ENCODE results near the gene ARHGEF5. TPM values are rescaled to one million over a fixed set of nuclear protein-coding genes. Genes with fewer than 3 reads are reported as not detected.

The ARHGEF5 gene
- total RNA-seq, 4 donors from 2014 or later, result 49.6 to 112 (median 64.3) TPM

DNA sequence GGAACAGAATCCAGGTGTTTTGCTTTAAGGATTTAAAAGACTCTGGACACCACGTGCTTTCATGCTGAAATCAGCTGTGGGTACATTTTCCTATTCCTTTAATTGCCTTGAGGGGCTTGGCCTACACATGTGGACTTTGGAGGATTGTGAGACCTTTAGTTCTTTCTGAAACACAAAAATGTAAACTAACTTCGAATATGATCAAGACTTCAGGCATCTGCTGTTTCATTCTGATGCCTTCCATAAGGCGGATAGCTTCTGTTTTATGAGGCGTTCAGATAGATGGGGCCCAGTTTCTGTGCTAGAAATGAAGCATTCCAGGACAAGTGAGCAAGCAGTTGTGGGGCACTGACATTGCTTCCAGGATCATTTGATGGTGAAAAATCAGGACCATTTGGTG lies 49.7 kb downstream of the ARHGEF5 start:
- 69 to 81% methylated on average over 4 of the region's 4 CpGs for WGBS, 2 donors (ENCODE audit: low coverage in 1 of 2)

GRCh38 chr7:144407266-144407931 lies 52.2 kb downstream of the ARHGEF5 start:
- H3K27ac ChIP-seq, result peak overlapping the region in 1 of 4 donors; percentile 53
- no peak overlapping the region for H3K4me3 ChIP-seq
- no peaks in the 10 kb centered on the region for H3K36me3 ChIP-seq
- no peaks in the 10 kb centered on the region for H3K9me3 ChIP-seq
- H3K27me3 ChIP-seq, result no peaks in the 10 kb centered on the region
- TF ChIP-seq POLR2AphosphoS5 (IDR thresholded peaks at IDR 0.05) (no peak), POLR2A (IDR thresholded peaks at IDR 0.05) (no peak), EP300 (IDR thresholded peaks at IDR 0.05; ENCODE audit: low read depth) (no peak), CTCF (IDR thresholded peaks at IDR 0.05) (no peak)
- H3K4me1 ChIP-seq, result peaks cover 0 to 9% (median 0%) of the 10 kb centered on the region in 4 donors
- in situ Hi-C loops (cut with MboI; ENCODE audit: low pct_ligation_motif_present in 1 of 4, low pct_unique_long_range_greater_than_20kb in 1 of 4, low sequenced_read_pairs in 3 of 4) (no loop called here), intact Hi-C loops (cut with DNase I; ENCODE audit: low total_unique reads) (no loop called here)
- DNase-seq, result no peak
- 62 to 100% methylated on average over 1 to 12 of the region's 12 CpGs for WGBS, 2 donors (ENCODE audit: low coverage in 1 of 2)

More for the DNA sequence above, 49.7 kb downstream of the ARHGEF5 start:
- no peak for TF ChIP-seq EP300 (IDR thresholded peaks at IDR 0.05; ENCODE audit: low read depth)
- no peaks in the 10 kb centered on the region for H3K9me3 ChIP-seq
- H3K4me3 ChIP-seq, result no peak overlapping the region
- in situ Hi-C loops (cut with MboI; ENCODE audit: low pct_ligation_motif_present in 1 of 4, low pct_unique_long_range_greater_than_20kb in 1 of 4, low sequenced_read_pairs in 3 of 4), result no loop called here
- H3K36me3 ChIP-seq, result no peaks in the 10 kb centered on the region
- DNase-seq, result no peak
- peaks cover 0 to 9% (median 0%) of the 10 kb centered on the region in 4 donors for H3K4me1 ChIP-seq
- no peaks in the 10 kb centered on the region for H3K27me3 ChIP-seq
- H3K27ac ChIP-seq, result no peak overlapping the region
- intact Hi-C loops (cut with DNase I; ENCODE audit: low total_unique reads), result loop anchor here (1.0 kb wide), 1 partner anchor 10 kb away; no protein-coding TSS in a partner anchor

DNA sequence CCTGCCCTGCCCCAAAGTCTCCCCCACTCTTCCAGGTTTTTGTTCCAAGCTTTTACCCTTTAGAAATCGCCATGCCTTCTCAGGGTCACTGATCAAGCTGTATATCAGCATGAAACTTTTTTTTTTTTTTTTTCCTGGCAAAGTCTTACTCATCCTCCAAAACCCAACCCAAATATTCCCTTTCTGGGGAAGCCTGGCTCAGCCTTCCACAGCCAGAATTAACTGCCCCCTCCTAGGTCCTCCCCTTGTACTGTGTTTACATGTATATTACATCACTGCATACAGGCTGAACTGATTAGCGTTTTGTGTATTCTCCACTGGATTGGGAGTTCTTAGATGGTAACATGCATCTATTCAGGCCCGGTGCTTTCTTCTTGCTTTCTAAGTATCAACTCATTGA lies 52.9 kb downstream of the ARHGEF5 start:
- no peaks in the 10 kb centered on the region for H3K9me3 ChIP-seq
- 31 to 57% methylated on average over 3 of the region's 3 CpGs for WGBS, 2 donors (ENCODE audit: low coverage in 1 of 2)
- H3K4me1 ChIP-seq, result peaks cover 0 to 9% (median 0%) of the 10 kb centered on the region in 4 donors
- no peak for DNase-seq
- no peaks in the 10 kb centered on the region for H3K36me3 ChIP-seq
- TF ChIP-seq EP300 (IDR thresholded peaks at IDR 0.05; ENCODE audit: low read depth), result no peak
- TF ChIP-seq POLR2AphosphoS5 (IDR thresholded peaks at IDR 0.05), result no peak
- no peak for TF ChIP-seq CTCF (IDR thresholded peaks at IDR 0.05)
- no peak for TF ChIP-seq POLR2A (IDR thresholded peaks at IDR 0.05)
- intact Hi-C loops (cut with DNase I; ENCODE audit: low total_unique reads) (no loop called here), in situ Hi-C loops (cut with MboI; ENCODE audit: low pct_ligation_motif_present in 1 of 4, low pct_unique_long_range_greater_than_20kb in 1 of 4, low sequenced_read_pairs in 3 of 4) (no loop called here)
- H3K4me3 ChIP-seq, result no peak overlapping the region
- H3K27me3 ChIP-seq, result no peaks in the 10 kb centered on the region
- H3K27ac ChIP-seq, result peak overlapping the region in 1 of 4 donors; percentile 53

GRCh38 chr7:144410441-144410840 lies 55.2 kb downstream of the ARHGEF5 start:
- Histone ChIP-seq H3K4me3 (no peak overlapping the region), H3K27ac (no peak overlapping the region), H3K4me1 (peaks cover 0 to 9% (median 0%) of the 10 kb centered on the region in 4 donors), H3K27me3 (no peaks in the 10 kb centered on the region), H3K36me3 (no peaks in the 10 kb centered on the region), H3K9me3 (no peaks in the 10 kb centered on the region)
- intact Hi-C loops (cut with DNase I; ENCODE audit: low total_unique reads), result no loop called here
- DNase-seq, result no peak
- TF ChIP-seq CTCF (IDR thresholded peaks at IDR 0.05), result no peak
- TF ChIP-seq EP300 (IDR thresholded peaks at IDR 0.05; ENCODE audit: low read depth), result no peak
- no peak for TF ChIP-seq POLR2A (IDR thresholded peaks at IDR 0.05)
- TF ChIP-seq POLR2AphosphoS5 (IDR thresholded peaks at IDR 0.05), result no peak
- in situ Hi-C loops (cut with MboI; ENCODE audit: low pct_ligation_motif_present in 1 of 4, low pct_unique_long_range_greater_than_20kb in 1 of 4, low sequenced_read_pairs in 3 of 4), result no loop called here
- WGBS, 2 donors (ENCODE audit: low coverage in 1 of 2), result 46 to 59% methylated on average over 4 of the region's 4 CpGs
